ENCODE data around the gene NACA2. TPM values are rescaled to one million over a fixed set of nuclear protein-coding genes. Genes with fewer than 3 reads are reported as not detected.
"Not testable (repeated sequence)": the region's sequence is repeated elsewhere in the genome, so short reads cannot be mapped to it uniquely, and the experiment has no call there.

The NACA2 gene
- total and polyA plus RNA-seq, 7 experiments from 2014 or later, result not detected

DNA sequence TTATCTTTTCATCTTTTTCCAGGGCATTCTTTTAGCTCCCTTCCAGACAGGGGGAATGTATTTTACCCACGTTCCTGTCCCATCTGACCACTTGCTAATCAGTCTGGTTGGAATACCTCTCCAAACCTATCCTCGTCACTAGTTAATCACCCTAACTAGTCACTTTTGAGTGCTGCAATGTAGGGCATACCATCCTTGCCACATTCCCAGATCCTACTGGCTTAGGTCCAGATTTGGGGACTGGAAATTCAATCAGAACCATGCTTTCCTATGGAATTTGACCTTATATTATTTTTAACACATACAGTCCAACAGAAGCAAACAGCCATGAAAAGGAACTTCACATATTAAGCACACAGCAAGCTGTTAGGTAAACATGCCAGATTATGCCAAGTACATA, 29.7 kb downstream of the NACA2 start:
- H3K27ac ChIP-seq (ENCODE audit: low read depth, low read length), result no peak overlapping the region
- ATAC-seq, result no peak
- Mint-ChIP-seq H3K27ac (no peak overlapping the region), H3K4me1 (no peaks in the 10 kb centered on the region), H3K27me3 (peaks cover 18 to 35% (median 21%) of the 10 kb centered on the region in 5 donors), H3K36me3 (no peaks in the 10 kb centered on the region), H3K9me3 (peaks cover 0 to 6% (median 0%) of the 10 kb centered on the region in 11 donors), H3K4me3 (no peak overlapping the region)
- no peaks in the 10 kb centered on the region for H3K36me3 ChIP-seq (ENCODE audit: control insufficient read depth in 2 of 3, insufficient read depth in 3 of 3, low read length in 3 of 3)
- no peaks in the 10 kb centered on the region for H3K4me1 ChIP-seq (ENCODE audit: control insufficient read depth in 2 of 2, insufficient read depth in 2 of 2, low read length in 2 of 2)
- H3K4me3 ChIP-seq (ENCODE audit: low read length), result no peak overlapping the region
- intact Hi-C loops (cut with micrococcal nuclease), result no loop called here
- no peaks in the 10 kb centered on the region for H3K9me3 ChIP-seq (ENCODE audit: control insufficient read depth in 2 of 3, low read length in 3 of 3)
- ChIA-PET CTCF (interaction anchor here (0.7 kb wide), 1 partner anchor 27 kb away, joined by 5 read pairs; no protein-coding TSS in a partner anchor), POLR2A (no interaction called here)
- H3K27me3 ChIP-seq (ENCODE audit: control insufficient read depth in 2 of 2, insufficient read depth in 2 of 2, low read length in 2 of 2), result peaks cover 0 to 3% of the 10 kb centered on the region in 2 donors
- DNase-seq, result no peak

- H3K36me3 Mint-ChIP-seq, result no peaks in the 10 kb centered on the region
- intact Hi-C loops (cut with micrococcal nuclease), result no loop called here
- no peak overlapping the region for H3K4me3 Mint-ChIP-seq
- no peak for ATAC-seq
- CTCF ChIA-PET, result no interaction called here
- Histone ChIP-seq H3K36me3 (ENCODE audit: control insufficient read depth in 2 of 3, insufficient read depth in 3 of 3, low read length in 3 of 3) (no peaks in the 10 kb centered on the region), H3K27me3 (ENCODE audit: control insufficient read depth in 2 of 2, insufficient read depth in 2 of 2, low read length in 2 of 2) (peaks cover 0 to 3% of the 10 kb centered on the region in 2 donors), H3K27ac (ENCODE audit: low read depth, low read length) (no peak overlapping the region), H3K9me3 (ENCODE audit: control insufficient read depth in 2 of 3, low read length in 3 of 3) (no peaks in the 10 kb centered on the region), H3K4me1 (ENCODE audit: control insufficient read depth in 2 of 2, insufficient read depth in 2 of 2, low read length in 2 of 2) (no peaks in the 10 kb centered on the region), H3K4me3 (ENCODE audit: low read length) (no peak overlapping the region)
- POLR2A ChIA-PET, result no interaction called here
- no peaks in the 10 kb centered on the region for H3K4me1 Mint-ChIP-seq
- DNase-seq, result no peak
- H3K27me3 Mint-ChIP-seq, result peaks cover 20 to 37% (median 21%) of the 10 kb centered on the region in 5 donors
- no peak overlapping the region for H3K27ac Mint-ChIP-seq
- H3K9me3 Mint-ChIP-seq, result peaks cover 0 to 3% (median 0%) of the 10 kb centered on the region in 11 donors
Observed at GRCh38 chr17:61560071-61560470, 30.9 kb downstream of the NACA2 start.

DNA sequence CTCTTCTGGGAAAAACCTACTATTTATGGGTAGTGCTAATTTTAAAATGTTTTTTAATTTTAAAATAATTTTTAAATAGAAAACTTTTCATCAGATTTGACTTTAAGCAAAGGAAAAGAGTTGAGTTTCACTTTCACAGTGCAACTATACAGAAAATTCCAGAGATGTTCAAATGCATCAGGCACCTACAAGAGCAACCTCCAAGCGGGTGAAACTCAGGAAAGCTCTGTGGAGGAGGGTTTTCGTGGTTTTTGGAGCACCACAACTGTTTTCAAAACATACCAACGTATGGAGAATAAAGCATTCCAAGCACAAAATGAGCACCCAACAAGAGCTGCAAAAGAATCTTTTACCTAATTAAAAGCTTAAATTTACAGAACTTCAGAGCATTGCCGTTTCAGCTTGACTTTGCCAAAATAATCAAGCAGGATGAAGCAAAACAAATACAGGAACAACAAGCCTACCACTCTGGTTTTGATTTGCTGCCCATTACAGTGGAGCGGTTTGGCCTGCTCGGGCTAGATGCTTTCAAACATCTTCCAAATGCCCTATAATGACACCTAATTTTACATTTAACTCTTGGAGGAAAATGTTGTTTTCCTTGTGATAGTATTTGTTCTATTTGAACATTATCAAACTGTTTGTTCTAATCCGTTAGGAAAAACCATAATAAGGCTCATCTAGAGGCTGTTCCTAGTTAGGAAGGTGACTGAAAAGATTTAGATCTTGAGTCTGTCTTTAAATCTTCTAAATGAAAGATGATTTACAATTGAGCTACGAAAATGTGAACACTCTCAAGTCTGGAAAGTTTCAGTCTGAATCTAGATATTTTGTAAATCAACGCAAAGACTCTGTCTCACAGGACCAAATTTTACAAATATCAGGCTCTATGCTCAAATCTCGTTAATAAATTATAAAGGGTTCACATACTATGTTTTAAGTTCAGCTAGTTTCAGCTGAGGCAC, 34.5 kb downstream of the NACA2 start:
- no peak for DNase-seq
- ATAC-seq, result no peak
- H3K27ac ChIP-seq (ENCODE audit: low read depth, low read length), result no peak overlapping the region
- no peaks in the 10 kb centered on the region for H3K9me3 ChIP-seq (ENCODE audit: control insufficient read depth in 2 of 3, low read length in 3 of 3)
- no peak overlapping the region for H3K4me3 Mint-ChIP-seq
- H3K36me3 Mint-ChIP-seq, result no peaks in the 10 kb centered on the region
- H3K27me3 Mint-ChIP-seq, result peaks cover 27 to 49% (median 42%) of the 10 kb centered on the region in 5 donors
- H3K4me1 ChIP-seq (ENCODE audit: control insufficient read depth in 2 of 2, insufficient read depth in 2 of 2, low read length in 2 of 2), result no peaks in the 10 kb centered on the region
- no peak overlapping the region for H3K4me3 ChIP-seq (ENCODE audit: low read length)
- CTCF ChIA-PET, result no interaction called here
- peaks cover 0 to 3% of the 10 kb centered on the region in 2 donors for H3K27me3 ChIP-seq (ENCODE audit: control insufficient read depth in 2 of 2, insufficient read depth in 2 of 2, low read length in 2 of 2)
- intact Hi-C loops (cut with micrococcal nuclease), result no loop called here
- H3K27ac Mint-ChIP-seq, result no peak overlapping the region
- H3K36me3 ChIP-seq (ENCODE audit: control insufficient read depth in 2 of 3, insufficient read depth in 3 of 3, low read length in 3 of 3), result no peaks in the 10 kb centered on the region
- H3K4me1 Mint-ChIP-seq, result no peaks in the 10 kb centered on the region
- POLR2A ChIA-PET, result no interaction called here
- H3K9me3 Mint-ChIP-seq, result no peaks in the 10 kb centered on the region

GRCh38 chr17:61555127-61555566, 35.9 kb downstream of the NACA2 start:
- H3K27ac ChIP-seq (ENCODE audit: low read depth, low read length), result no peak overlapping the region
- intact Hi-C loops (cut with micrococcal nuclease), result no loop called here
- H3K27ac Mint-ChIP-seq, result no peak overlapping the region
- no peak for DNase-seq
- ChIA-PET POLR2A (no interaction called here), CTCF (no interaction called here)
- H3K27me3 Mint-ChIP-seq, result peaks cover 26 to 53% (median 44%) of the 10 kb centered on the region in 5 donors
- no peaks in the 10 kb centered on the region for H3K9me3 Mint-ChIP-seq
- H3K4me1 Mint-ChIP-seq, result no peaks in the 10 kb centered on the region
- no peaks in the 10 kb centered on the region for H3K4me1 ChIP-seq (ENCODE audit: control insufficient read depth in 2 of 2, insufficient read depth in 2 of 2, low read length in 2 of 2)
- H3K4me3 Mint-ChIP-seq, result no peak overlapping the region
- no peaks in the 10 kb centered on the region for H3K9me3 ChIP-seq (ENCODE audit: control insufficient read depth in 2 of 3, low read length in 3 of 3)
- no peak overlapping the region for H3K4me3 ChIP-seq (ENCODE audit: low read length)
- no peaks in the 10 kb centered on the region for H3K36me3 ChIP-seq (ENCODE audit: control insufficient read depth in 2 of 3, insufficient read depth in 3 of 3, low read length in 3 of 3)
- peaks cover 0 to 3% of the 10 kb centered on the region in 2 donors for H3K27me3 ChIP-seq (ENCODE audit: control insufficient read depth in 2 of 2, insufficient read depth in 2 of 2, low read length in 2 of 2)
- H3K36me3 Mint-ChIP-seq, result no peaks in the 10 kb centered on the region
- ATAC-seq, result no peak

GRCh38 chr17:61554209-61554608, 36.8 kb downstream of the NACA2 start:
- Histone ChIP-seq H3K4me1 (ENCODE audit: control insufficient read depth in 2 of 2, insufficient read depth in 2 of 2, low read length in 2 of 2) (no peaks in the 10 kb centered on the region), H3K4me3 (ENCODE audit: low read length) (no peak overlapping the region), H3K27ac (ENCODE audit: low read depth, low read length) (no peak overlapping the region), H3K9me3 (ENCODE audit: control insufficient read depth in 2 of 3, low read length in 3 of 3) (no peaks in the 10 kb centered on the region), H3K36me3 (ENCODE audit: control insufficient read depth in 2 of 3, insufficient read depth in 3 of 3, low read length in 3 of 3) (no peaks in the 10 kb centered on the region), H3K27me3 (ENCODE audit: control insufficient read depth in 2 of 2, insufficient read depth in 2 of 2, low read length in 2 of 2) (peaks cover 0 to 3% of the 10 kb centered on the region in 2 donors)
- intact Hi-C loops (cut with micrococcal nuclease), result loop anchor here in 1 of 2 donors (5.0 kb wide), 1 partner anchor 582 kb away; no protein-coding TSS in a partner anchor
- ChIA-PET CTCF (no interaction called here), POLR2A (no interaction called here)
- Mint-ChIP-seq H3K36me3 (no peaks in the 10 kb centered on the region), H3K9me3 (no peaks in the 10 kb centered on the region), H3K4me1 (no peaks in the 10 kb centered on the region), H3K27me3 (peaks cover 27 to 52% (median 44%) of the 10 kb centered on the region in 5 donors), H3K27ac (no peak overlapping the region), H3K4me3 (no peak overlapping the region)
- ATAC-seq (no peak), DNase-seq (no peak)

- H3K27me3 ChIP-seq (ENCODE audit: control insufficient read depth in 2 of 2, insufficient read depth in 2 of 2, low read length in 2 of 2); POLR2A ChIA-PET; H3K4me3 Mint-ChIP-seq; H3K4me1 Mint-ChIP-seq; H3K4me3 ChIP-seq (ENCODE audit: low read length); DNase-seq; H3K27ac ChIP-seq (ENCODE audit: low read depth, low read length); H3K36me3 ChIP-seq (ENCODE audit: control insufficient read depth in 2 of 3, insufficient read depth in 3 of 3, low read length in 3 of 3); H3K4me1 ChIP-seq (ENCODE audit: control insufficient read depth in 2 of 2, insufficient read depth in 2 of 2, low read length in 2 of 2); H3K9me3 ChIP-seq (ENCODE audit: control insufficient read depth in 2 of 3, low read length in 3 of 3); H3K9me3 Mint-ChIP-seq; H3K36me3 Mint-ChIP-seq; ATAC-seq; H3K27ac Mint-ChIP-seq: not testable (repeated sequence)
- CTCF ChIA-PET, result interaction anchor here (0.6 kb wide), 1 partner anchor 134 kb away, joined by 3 read pairs; no protein-coding TSS in a partner anchor
- intact Hi-C loops (cut with micrococcal nuclease), result loop anchor here in 1 of 2 donors (5.0 kb wide), 1 partner anchor 580 kb away; no protein-coding TSS in a partner anchor
- peaks cover 32 to 56% (median 51%) of the 10 kb centered on the region in 5 donors for H3K27me3 Mint-ChIP-seq
Observed at GRCh38 chr17:61552560-61552959, 38.5 kb downstream of the NACA2 start.
